Neural progenitor cell (in vitro differentiated cells): Measurements from ENCODE around the gene EOGT. TPM values are rescaled to one million over a fixed set of nuclear protein-coding genes. Genes with fewer than 3 reads are reported as not detected.

Experiments used
- DNase-seq: peaks from one replicate; pipeline ENCODE4 v3.0.0-alpha.2; 2016; ENCODE audit warnings: low spot score
- H2AFZ ChIP-seq: fragments of 200-600 bp; sonication (generic); replicated peaks from 2 replicates; pipeline ENCODE4 v1.6.1; 2016; ENCODE audit warnings: antibody characterized with exemption
- H3F3A ChIP-seq: fragments of 200-600 bp; sonication (generic); 2 replicates; pipeline ENCODE4 v1.6.1; 2016; ENCODE audit warnings: antibody characterized with exemption, low read depth
- H3K27ac ChIP-seq: fragments of 200-600 bp; sonication (generic); 2 replicates; pipeline ENCODE4 v1.5.1; 2016; ENCODE audit warnings: mild to moderate bottlenecking
- H3K27me3 ChIP-seq: fragments of 200-600 bp; sonication (generic); 2 replicates; pipeline ENCODE4 v1.6.1; 2016; ENCODE audit warnings: mild to moderate bottlenecking, moderate library complexity
- H3K36me3 ChIP-seq: fragments of 200-600 bp; sonication (generic); 2 replicates; pipeline ENCODE4 v1.5.1; 2016
- H3K4me1 ChIP-seq: fragments of 200-600 bp; sonication (generic); 2 replicates; pipeline ENCODE4 v1.6.1; 2016; ENCODE audit warnings: mixed run types
- H3K4me2 ChIP-seq: fragments of 200-600 bp; sonication (generic); 2 replicates; pipeline ENCODE4 v1.6.1; 2016
- H3K4me3 ChIP-seq: fragments of 200-600 bp; sonication (generic); 2 replicates; pipeline ENCODE4 v1.5.1; 2016
- H3K79me2 ChIP-seq: fragments of 200-600 bp; sonication (generic); 2 replicates; pipeline ENCODE4 v1.6.1; 2016; ENCODE audit warnings: low read depth
- H3K9ac ChIP-seq: fragments of 200-600 bp; sonication (generic); 2 replicates; pipeline ENCODE4 v1.6.1; 2016
- H3K9me3 ChIP-seq: fragments of 200-600 bp; sonication (generic); 2 replicates; pipeline ENCODE4 v1.5.1; 2016; ENCODE audit warnings: low read depth
- H4K20me1 ChIP-seq: fragments of 200-600 bp; sonication (generic); 2 replicates; pipeline ENCODE4 v1.6.1; 2016; ENCODE audit warnings: low read depth
- H3K27ac Mint-ChIP-seq: 3 replicates; pipeline ENCODE4 v1.8.0; 2021; ENCODE audit warnings: mixed read lengths
- H3K27me3 Mint-ChIP-seq: 2 replicates; pipeline ENCODE4 v1.8.0; 2022; ENCODE audit warnings: low read depth, mild to moderate bottlenecking, inconsistent platforms, moderate library complexity, mixed read lengths; ENCODE audit not compliant: insufficient read depth
- H3K36me3 Mint-ChIP-seq: 3 replicates; pipeline ENCODE4 v1.8.0; 2021; ENCODE audit warnings: mixed read lengths
- H3K4me1 Mint-ChIP-seq: 3 replicates; pipeline ENCODE4 v1.8.0; 2021; ENCODE audit warnings: mixed read lengths
- H3K4me3 Mint-ChIP-seq: 3 replicates; pipeline ENCODE4 v1.8.0; 2021; ENCODE audit warnings: mild to moderate bottlenecking, moderate library complexity, mixed read lengths
- H3K9me3 Mint-ChIP-seq: 3 replicates; pipeline ENCODE4 v1.8.0; 2020; ENCODE audit warnings: mixed read lengths
- CTCF ChIP-seq: fragments of 200-600 bp; sonication (generic); IDR thresholded peaks from 2 replicates; pipeline ENCODE4 v1.5.1; 2017; ENCODE audit warnings: antibody characterized with exemption, mild to moderate bottlenecking
- EZH2 ChIP-seq: fragments of 200-600 bp; sonication (generic); IDR thresholded peaks from 2 replicates; pipeline ENCODE4 v1.6.1; 2017; ENCODE audit warnings: antibody characterized with exemption, mild to moderate bottlenecking, moderate library complexity
- EZH2phosphoT487 ChIP-seq: fragments of 200-600 bp; sonication (generic); IDR thresholded peaks from 2 replicates; pipeline ENCODE4 v1.6.1; 2017; ENCODE audit warnings: antibody characterized with exemption
- total RNA-seq: library from RNA; depleted of rRNA; stranded (reverse); fragments of >200 nt; gene quantifications from 2 replicates; pipeline ENCODE4 v1.2.3, GENCODE V29; 2015; ENCODE audit warnings: low replicate concordance

Gene EOGT
- total RNA-seq, 1 donor from 2014 or later = 2.5 TPM

- Histone ChIP-seq H4K20me1 (no peaks in the 10 kb centered on the region), H3K79me2 (no peaks in the 10 kb centered on the region), H3K27ac (no peak overlapping the region), H3K36me3 (peaks cover 7% of the 10 kb centered on the region), H3K9ac (no peak overlapping the region), H3K4me2 (no peak overlapping the region), H3K9me3 (no peaks in the 10 kb centered on the region), H3K4me3 (no peak overlapping the region), H3K4me1 (no peaks in the 10 kb centered on the region), H3F3A (no peaks in the 10 kb centered on the region), H3K27me3 (no peaks in the 10 kb centered on the region), H2AFZ (no peak overlapping the region)
- Mint-ChIP-seq H3K4me3 (no peak overlapping the region), H3K36me3 (peaks cover 33% of the 10 kb centered on the region), H3K9me3 (no peaks in the 10 kb centered on the region), H3K27me3 (no peaks in the 10 kb centered on the region), H3K27ac (no peak overlapping the region), H3K4me1 (no peaks in the 10 kb centered on the region)
- no peak for DNase-seq
- TF ChIP-seq EZH2 (no peak), CTCF (no peak), EZH2phosphoT487 (no peak)
These were observed 19.3 kb upstream of the EOGT start for GRCh38 chr3:69032737-69033136.

GRCh38 chr3:69032142-69032541, 18.7 kb upstream of the EOGT start:
- Mint-ChIP-seq H3K9me3 (no peaks in the 10 kb centered on the region), H3K4me3 (no peak overlapping the region), H3K27me3 (no peaks in the 10 kb centered on the region), H3K4me1 (no peaks in the 10 kb centered on the region), H3K36me3 (peaks cover 32% of the 10 kb centered on the region), H3K27ac (no peak overlapping the region)
- H3K27ac ChIP-seq = no peak overlapping the region
- no peaks in the 10 kb centered on the region for H3K79me2 ChIP-seq
- H3K4me1 ChIP-seq = no peaks in the 10 kb centered on the region
- H4K20me1 ChIP-seq = no peaks in the 10 kb centered on the region
- H3K9me3 ChIP-seq = no peaks in the 10 kb centered on the region
- peaks cover 7% of the 10 kb centered on the region for H3K36me3 ChIP-seq
- no peak overlapping the region for H3K4me3 ChIP-seq
- no peaks in the 10 kb centered on the region for H3F3A ChIP-seq
- no peak overlapping the region for H3K9ac ChIP-seq
- H3K4me2 ChIP-seq = no peak overlapping the region
- no peak overlapping the region for H2AFZ ChIP-seq
- no peak for DNase-seq
- TF ChIP-seq EZH2 = no peak
- TF ChIP-seq CTCF = no peak
- no peak for TF ChIP-seq EZH2phosphoT487
- H3K27me3 ChIP-seq = no peaks in the 10 kb centered on the region

GRCh38 chr3:69031635-69032034, 18.2 kb upstream of the EOGT start:
- no peak overlapping the region for H3K27ac Mint-ChIP-seq
- no peak overlapping the region for H2AFZ ChIP-seq
- no peaks in the 10 kb centered on the region for H3K79me2 ChIP-seq
- peaks cover 30% of the 10 kb centered on the region for H3K36me3 Mint-ChIP-seq
- H3K27me3 Mint-ChIP-seq = no peaks in the 10 kb centered on the region
- no peak for DNase-seq
- no peaks in the 10 kb centered on the region for H3K4me1 ChIP-seq
- H4K20me1 ChIP-seq = no peaks in the 10 kb centered on the region
- H3K4me1 Mint-ChIP-seq = no peaks in the 10 kb centered on the region
- no peaks in the 10 kb centered on the region for H3F3A ChIP-seq
- H3K4me2 ChIP-seq = no peak overlapping the region
- peaks cover 7% of the 10 kb centered on the region for H3K36me3 ChIP-seq
- H3K9me3 Mint-ChIP-seq = no peaks in the 10 kb centered on the region
- H3K27ac ChIP-seq = no peak overlapping the region
- H3K4me3 ChIP-seq = no peak overlapping the region
- H3K4me3 Mint-ChIP-seq = no peak overlapping the region
- no peak overlapping the region for H3K9ac ChIP-seq
- no peaks in the 10 kb centered on the region for H3K9me3 ChIP-seq
- no peak for TF ChIP-seq EZH2
- TF ChIP-seq EZH2phosphoT487 = no peak
- no peak for TF ChIP-seq CTCF
- H3K27me3 ChIP-seq = no peaks in the 10 kb centered on the region
